Body of pancreas (tissue), 4 donors: ENCODE results near the gene ALG13. TPM values are rescaled to one million over a fixed set of nuclear protein-coding genes. Genes with fewer than 3 reads are reported as not detected.
"Not testable (repeated sequence)": the region's sequence is repeated elsewhere in the genome, so short reads cannot be mapped to it uniquely, and the experiment has no call there.

ENCODE experiments used
- ATAC-seq: fragments of 150-250 bp; one replicate; pipeline ENCODE4 v1.9.1; 2016
- DNase-seq, 4 donors: peaks; one replicate each; pipeline ENCODE4 v3.0.0-alpha.2; 2019
- H3K27ac ChIP-seq, 4 donors: fragments of 200-600 bp; sonication (generic); 1 replicate in 3 of 4; 2 replicates in 1 of 4; pipeline versions ENCODE4 v1.5.1 to v1.6.1; 2016 to 2019; ENCODE audit warnings: mild to moderate bottlenecking in 1 of 4, mixed read lengths in 1 of 4, moderate library complexity in 1 of 4
- H3K27me3 ChIP-seq, 2 donors: fragments of 200-600 bp; sonication (generic); one replicate each; pipeline ENCODE4 v1.6.0; 2016; ENCODE audit warnings: mild to moderate bottlenecking in 1 of 2
- H3K36me3 ChIP-seq, 2 donors: fragments of 200-600 bp; sonication (generic); replicated peaks in 1 of 2; 2 replicates each; pipeline ENCODE4 v1.5.1; 2016; ENCODE audit warnings: low read depth in 2 of 2; ENCODE audit not compliant: insufficient read depth in 1 of 2
- H3K4me1 ChIP-seq: fragments of 200-600 bp; sonication (generic); one replicate; pipeline ENCODE4 v1.6.0; 2016
- H3K4me3 ChIP-seq, 2 donors: fragments of 200-600 bp; sonication (generic); 1 replicate in 1 of 2; 2 replicates in 1 of 2; pipeline ENCODE4 v1.5.1; 2016 to 2019
- H3K9me3 ChIP-seq, 3 donors: fragments of 200-600 bp; sonication (generic); 1 replicate in 2 of 3; 2 replicates in 1 of 3; pipeline ENCODE4 v1.5.1; 2016
- POLR2A ChIP-seq, 3 donors: fragments of 450-650 bp; IDR thresholded peaks; one replicate each; pipeline ENCODE4 v1.6.1; 2016; ENCODE audit warnings: antibody characterized with exemption in 3 of 3, mild to moderate bottlenecking in 2 of 3
- WGBS, 2 donors: methylation state at CpG; one replicate each; pipeline ENCODE4 v1.1.5; 2017; 5-methylcytosine and 5-hydroxymethylcytosine counted together
- intact Hi-C: fragments of 100-400 bp; cut with DNase I; formaldehyde crosslinking; loops from one replicate; pipeline ENCODE4 v1.15.1; 2023
- small RNA-seq: library from RNA; depleted of rRNA; stranded (forward); fragments of <200 nt; gene quantifications from one replicate; pipeline ENCODE3, GENCODE V24; 2016
- total RNA-seq, 2 donors: library from RNA; depleted of rRNA; stranded (reverse); fragments of >200 nt; gene quantifications; one replicate each; pipeline ENCODE4 v1.1.0, GENCODE V29; 2016
- TF ChIP-seq, protein P1 (sequence below), 7 experiments: fragments of 450-650 bp in 4 of 7; fragments of 200-600 bp in 3 of 7; sonication (generic) in 3 of 7; IDR thresholded peaks; one replicate each; pipeline ENCODE4 v1.5.1; 2016 to 2019; ENCODE audit warnings: antibody characterized with exemption in 7 of 7

Gene ALG13
- total RNA-seq, 2 donors from 2014 or later, result 49.8 to 108 TPM

DNA sequence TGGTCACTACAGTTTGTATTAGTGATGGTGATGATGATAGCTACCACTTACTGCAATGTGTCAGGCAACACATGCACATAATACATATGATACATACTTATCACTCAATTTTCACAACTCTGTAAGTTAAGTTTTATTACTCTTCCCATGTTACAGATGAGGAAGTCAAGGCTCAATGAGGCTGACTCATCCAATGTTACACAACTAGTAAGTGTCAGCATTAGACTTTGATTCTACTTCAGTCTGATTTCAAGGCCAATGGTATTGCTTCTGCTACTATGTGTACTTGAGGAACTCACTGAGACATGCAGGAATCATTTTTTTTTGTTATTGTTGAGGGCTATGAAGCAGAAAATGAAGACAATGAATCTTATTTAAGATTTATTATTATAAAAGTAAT lies 98.6 kb downstream of the ALG13 start:
- H3K4me1 ChIP-seq, result no peaks in the 10 kb centered on the region
- DNase-seq (no peak), ATAC-seq (no peak)
- H3K27ac ChIP-seq, result no peak overlapping the region
- intact Hi-C loops, result no loop called here
- no peak for TF ChIP-seq POLR2A (IDR thresholded peaks at IDR 0.05)
- TF ChIP-seq, protein P1, sequence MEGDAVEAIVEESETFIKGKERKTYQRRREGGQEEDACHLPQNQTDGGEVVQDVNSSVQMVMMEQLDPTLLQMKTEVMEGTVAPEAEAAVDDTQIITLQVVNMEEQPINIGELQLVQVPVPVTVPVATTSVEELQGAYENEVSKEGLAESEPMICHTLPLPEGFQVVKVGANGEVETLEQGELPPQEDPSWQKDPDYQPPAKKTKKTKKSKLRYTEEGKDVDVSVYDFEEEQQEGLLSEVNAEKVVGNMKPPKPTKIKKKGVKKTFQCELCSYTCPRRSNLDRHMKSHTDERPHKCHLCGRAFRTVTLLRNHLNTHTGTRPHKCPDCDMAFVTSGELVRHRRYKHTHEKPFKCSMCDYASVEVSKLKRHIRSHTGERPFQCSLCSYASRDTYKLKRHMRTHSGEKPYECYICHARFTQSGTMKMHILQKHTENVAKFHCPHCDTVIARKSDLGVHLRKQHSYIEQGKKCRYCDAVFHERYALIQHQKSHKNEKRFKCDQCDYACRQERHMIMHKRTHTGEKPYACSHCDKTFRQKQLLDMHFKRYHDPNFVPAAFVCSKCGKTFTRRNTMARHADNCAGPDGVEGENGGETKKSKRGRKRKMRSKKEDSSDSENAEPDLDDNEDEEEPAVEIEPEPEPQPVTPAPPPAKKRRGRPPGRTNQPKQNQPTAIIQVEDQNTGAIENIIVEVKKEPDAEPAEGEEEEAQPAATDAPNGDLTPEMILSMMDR (IDR thresholded peaks at IDR 0.05), result no peak
- no peak overlapping the region for H3K4me3 ChIP-seq
- no peaks in the 10 kb centered on the region for H3K9me3 ChIP-seq
- H3K36me3 ChIP-seq, result no peaks in the 10 kb centered on the region
- H3K27me3 ChIP-seq, result no peaks in the 10 kb centered on the region

DNA sequence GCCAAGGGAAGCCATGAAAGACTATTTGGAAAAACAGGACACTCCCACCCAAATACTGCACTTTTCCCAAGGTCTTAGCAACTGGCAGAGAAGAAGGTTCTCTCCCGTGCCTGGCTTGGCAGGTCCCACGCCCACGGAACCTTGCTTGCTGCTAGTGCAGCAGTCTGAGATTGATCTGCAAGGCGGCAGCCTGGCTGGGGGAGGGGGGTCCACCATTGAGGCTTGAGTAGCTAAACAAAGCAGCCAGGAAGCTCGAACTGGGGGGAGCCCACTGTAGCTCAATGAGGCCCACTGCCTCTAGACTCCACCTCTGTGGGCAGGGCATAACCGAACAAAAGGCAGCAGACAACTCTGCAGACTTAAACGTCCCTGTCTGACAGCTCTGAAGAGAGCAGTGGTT lies 103.7 kb downstream of the ALG13 start:
- Histone ChIP-seq H3K36me3 (no peaks in the 10 kb centered on the region), H3K4me1 (no peaks in the 10 kb centered on the region), H3K9me3 (no peaks in the 10 kb centered on the region), H3K4me3 (no peak overlapping the region), H3K27me3 (no peaks in the 10 kb centered on the region), H3K27ac (no peak overlapping the region)
- intact Hi-C loops, result no loop called here
- TF ChIP-seq, protein P1 (IDR thresholded peaks at IDR 0.05), result no peak
- TF ChIP-seq POLR2A (IDR thresholded peaks at IDR 0.05), result no peak
- DNase-seq (no peak), ATAC-seq (no peak)
- WGBS, 2 donors, result 94% methylated on average over 3 of the region's 7 CpGs; no CpG with 5 or more reads in 1 of the 2 donors

DNA sequence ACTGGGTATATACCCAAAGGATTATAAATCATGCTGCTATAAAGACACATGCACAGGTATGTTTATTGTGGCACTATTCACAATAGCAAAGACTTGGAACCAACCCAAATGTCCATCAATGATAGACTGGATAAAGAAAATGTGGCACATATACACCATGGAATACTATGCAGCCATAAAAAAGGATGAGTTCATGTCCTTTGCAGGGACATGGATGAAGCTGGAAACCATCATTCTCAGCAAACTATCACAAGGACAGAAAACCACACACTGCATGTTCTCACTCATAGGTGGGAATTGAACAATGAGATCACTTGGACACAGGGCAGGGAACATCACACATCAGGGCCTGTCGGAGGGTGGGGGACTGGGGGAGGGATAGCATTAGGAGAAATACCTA lies 109.1 kb downstream of the ALG13 start:
- intact Hi-C loops, DNase-seq, H3K27me3 ChIP-seq, ATAC-seq, H3K36me3 ChIP-seq, H3K4me3 ChIP-seq, H3K27ac ChIP-seq, H3K4me1 ChIP-seq, H3K9me3 ChIP-seq: not testable (repeated sequence)
- WGBS, 2 donors, result 100% methylated on average over 1 of the region's 1 CpG; no CpG with 5 or more reads in 1 of the 2 donors

Small RNA genes lying within 50 kb of the gene (small RNA-seq; reads per million reads assigned to genes)
- not detected for gene RNA5SP512

Other genes with a start within 250 kb of the ALG13 start
- gene SERTM2, start 169.5 kb upstream of the ALG13 start, total RNA-seq, result not detected
- under 1 TPM in 1 of 2 donors, not detected in 1; 0.26 TPM for gene TRPC5OS, start 195.0 kb downstream of the ALG13 start, total RNA-seq